A673 (cell line): Measurements from ENCODE around the gene OSGEPL1.

ENCODE experiments used
- EZH2 ChIP-seq: fragments of 200-600 bp; sonication (generic); IDR thresholded peaks from 2 replicates; pipeline ENCODE4 v1.6.1; 2017; ENCODE audit warnings: borderline replicate concordance, low read depth, mild to moderate bottlenecking, mixed read lengths, antibody characterized with exemption, low read length; ENCODE audit not compliant: poor library complexity, severe bottlenecking
- TF ChIP-seq, protein P1 (sequence below): fragments of 300-800, 200-600 bp; sonication (generic); conservative IDR thresholded peaks from 2 replicates; pipeline ENCODE4 v1.5.1; 2017; ENCODE audit warnings: low read depth, mild to moderate bottlenecking, antibody characterized with exemption, low read length, moderate library complexity, mixed read lengths

- TF ChIP-seq, protein P1, sequence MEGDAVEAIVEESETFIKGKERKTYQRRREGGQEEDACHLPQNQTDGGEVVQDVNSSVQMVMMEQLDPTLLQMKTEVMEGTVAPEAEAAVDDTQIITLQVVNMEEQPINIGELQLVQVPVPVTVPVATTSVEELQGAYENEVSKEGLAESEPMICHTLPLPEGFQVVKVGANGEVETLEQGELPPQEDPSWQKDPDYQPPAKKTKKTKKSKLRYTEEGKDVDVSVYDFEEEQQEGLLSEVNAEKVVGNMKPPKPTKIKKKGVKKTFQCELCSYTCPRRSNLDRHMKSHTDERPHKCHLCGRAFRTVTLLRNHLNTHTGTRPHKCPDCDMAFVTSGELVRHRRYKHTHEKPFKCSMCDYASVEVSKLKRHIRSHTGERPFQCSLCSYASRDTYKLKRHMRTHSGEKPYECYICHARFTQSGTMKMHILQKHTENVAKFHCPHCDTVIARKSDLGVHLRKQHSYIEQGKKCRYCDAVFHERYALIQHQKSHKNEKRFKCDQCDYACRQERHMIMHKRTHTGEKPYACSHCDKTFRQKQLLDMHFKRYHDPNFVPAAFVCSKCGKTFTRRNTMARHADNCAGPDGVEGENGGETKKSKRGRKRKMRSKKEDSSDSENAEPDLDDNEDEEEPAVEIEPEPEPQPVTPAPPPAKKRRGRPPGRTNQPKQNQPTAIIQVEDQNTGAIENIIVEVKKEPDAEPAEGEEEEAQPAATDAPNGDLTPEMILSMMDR: no peak
- no peak for TF ChIP-seq EZH2
These were observed 9.6 kb upstream of the OSGEPL1 start for GRCh38 chr2:189772212-189772611.
